Activated CD4-positive, alpha-beta T cell treated with anti-CD3 and anti-CD28 coated beads, Interleukin-2, Interleukin-4, amounts not matched to agents 100 ng/mL and 50 ng/mL, durations not matched to agents 16 hours and 8 hours (primary cell): ENCODE measurements around the gene LRRN3.

Source experiments
- DNase-seq: peaks from one replicate; pipeline ENCODE4 v3.0.0-alpha.2; 2020; ENCODE audit warnings: low spot score

LRRN3 gene

DNA sequence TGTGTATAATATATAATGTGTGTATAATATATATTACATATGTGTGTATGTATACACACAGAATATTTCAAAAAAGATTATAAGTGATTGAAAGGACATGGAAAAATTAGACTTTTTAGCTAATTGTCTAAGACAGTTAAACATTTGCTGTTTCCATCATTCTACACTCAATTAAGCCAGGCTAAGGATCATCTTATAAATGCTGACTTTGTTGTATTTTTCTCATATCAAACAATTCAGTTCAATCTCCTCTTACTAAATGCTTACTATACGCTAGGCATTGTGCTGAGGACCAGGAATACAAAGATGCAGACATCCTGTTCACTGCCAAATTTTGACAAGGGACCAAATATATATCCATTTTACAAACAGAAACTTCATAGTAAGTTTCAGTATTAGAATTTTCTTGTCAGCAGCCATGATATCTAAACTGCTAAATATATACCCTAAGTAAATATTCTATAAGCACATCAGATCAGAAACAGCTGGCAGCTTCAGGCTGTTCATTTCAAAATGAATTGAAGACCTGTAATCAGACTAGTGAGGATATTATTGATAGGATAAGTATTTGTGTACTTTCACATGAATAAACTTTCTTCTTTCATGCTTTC lies 10.3 kb upstream of the LRRN3 start:
- no peak for DNase-seq

DNA sequence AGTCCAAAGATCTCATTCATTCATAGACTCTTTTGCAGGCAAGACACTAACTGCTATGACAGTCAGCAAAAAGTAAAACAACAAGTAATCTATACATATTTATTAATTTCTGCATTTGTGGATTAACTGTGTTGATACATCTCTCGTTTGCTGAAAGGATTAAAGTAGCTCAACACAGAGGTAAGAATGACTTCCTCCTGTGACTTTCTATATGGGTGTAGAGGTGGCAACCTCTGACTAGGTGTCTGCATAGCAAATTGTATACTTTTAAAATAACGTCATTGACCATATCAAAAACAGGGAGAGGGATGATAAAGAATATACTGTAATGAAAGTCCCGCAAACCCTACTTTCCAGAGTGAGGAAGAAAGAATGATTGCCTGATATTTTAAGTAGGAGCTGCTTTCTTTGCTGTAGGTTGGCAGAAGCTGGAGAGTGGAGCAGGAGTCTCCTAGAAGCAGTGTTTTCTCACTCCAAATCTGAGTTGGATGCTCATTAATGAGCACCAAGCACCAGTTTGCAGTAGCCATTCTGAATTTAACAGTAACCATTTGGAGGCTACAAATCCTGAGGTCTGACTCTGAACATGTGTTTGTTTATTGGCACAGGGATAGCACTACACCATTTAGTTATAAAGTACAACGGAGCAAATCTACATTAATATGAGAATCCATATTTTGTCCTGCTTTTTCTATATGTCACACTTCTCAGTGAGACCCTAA lies 9.2 kb upstream of the LRRN3 start:
- DNase-seq = peak; percentile 65

GRCh38 chr7:111082351-111082750 lies 8.6 kb upstream of the LRRN3 start:
- DNase-seq = no peak

- DNase-seq = peak; percentile 95
These were observed 7.5 kb upstream of the LRRN3 start for GRCh38 chr7:111083413-111083812.

GRCh38 chr7:111085356-111085755 lies 5.6 kb upstream of the LRRN3 start:
- no peak for DNase-seq

DNA sequence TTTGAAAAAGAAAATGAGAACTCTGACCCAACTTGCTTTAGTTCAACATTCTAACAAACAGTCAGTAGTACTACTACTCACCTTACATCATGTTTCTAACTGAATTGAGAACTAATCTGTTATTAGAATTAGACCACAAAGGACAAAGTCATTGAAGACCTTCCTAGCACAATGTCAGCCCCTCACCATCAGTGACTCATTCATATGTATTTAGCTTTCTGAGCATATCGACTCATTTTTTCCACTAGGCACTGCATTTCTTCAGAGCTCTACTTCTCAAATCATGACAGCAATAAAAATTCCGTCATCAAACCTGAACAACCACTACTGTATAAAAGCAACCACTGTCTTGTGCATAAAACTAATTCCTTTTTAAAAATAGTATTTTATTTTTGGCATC lies 4.4 kb upstream of the LRRN3 start:
- DNase-seq = peak; percentile 76

DNA sequence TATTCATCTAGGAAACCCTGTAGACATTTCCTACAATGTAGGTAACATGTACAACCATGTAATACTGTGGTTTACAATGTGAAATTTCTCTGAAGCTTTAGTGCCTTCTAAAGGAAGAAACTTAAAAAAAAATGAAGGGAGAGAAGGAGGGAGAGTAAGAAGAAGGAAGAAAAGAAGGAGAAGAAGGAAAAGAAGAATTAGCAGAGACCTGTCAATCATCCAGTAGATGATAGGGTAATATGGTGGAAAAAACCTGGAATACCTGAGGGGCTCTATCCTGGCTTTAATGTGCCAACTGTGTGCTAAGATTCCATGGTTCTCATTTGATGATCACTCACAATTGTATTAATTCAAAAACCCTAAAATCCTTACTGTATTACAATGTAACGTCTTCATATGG lies 2.6 kb upstream of the LRRN3 start:
- no peak for DNase-seq

- DNase-seq = peak; percentile 67
These were observed 1.0 kb upstream of the LRRN3 start for GRCh38 chr7:111089822-111090426.

DNA sequence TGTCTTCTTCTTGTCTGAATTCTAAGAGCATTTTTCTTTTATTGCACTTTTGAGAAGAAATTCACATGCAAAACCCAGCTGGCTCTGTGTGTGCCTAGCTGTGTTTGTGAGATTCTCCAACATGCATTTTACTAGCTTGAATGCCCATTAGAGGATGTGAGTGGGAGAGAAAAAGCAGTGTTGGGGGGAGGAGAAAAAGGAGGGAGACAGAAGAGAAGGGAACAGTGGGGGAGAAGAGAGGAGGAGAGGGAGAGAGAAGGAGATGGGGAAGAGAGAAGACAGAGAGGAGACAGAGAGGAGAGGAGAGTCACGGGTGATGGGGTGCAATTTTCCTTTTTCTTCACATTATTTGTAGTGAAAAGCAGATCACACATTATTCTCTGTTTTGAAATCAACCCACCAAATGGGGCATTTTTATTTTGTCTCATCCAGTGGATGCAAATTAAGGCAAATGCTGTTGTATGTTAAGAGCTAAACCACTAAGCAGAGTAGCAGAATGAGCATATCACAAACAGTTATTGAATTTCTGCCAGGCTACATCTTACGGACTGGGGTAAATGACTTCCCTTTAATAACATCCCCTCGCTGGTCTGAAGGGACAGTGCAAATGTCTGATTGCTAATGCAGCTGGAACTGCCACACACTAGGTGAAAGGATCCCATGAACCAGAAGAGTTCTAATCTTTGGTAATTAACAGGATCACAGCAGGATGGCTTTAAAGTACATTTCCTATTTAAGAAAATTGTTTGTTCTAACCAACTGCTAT lies 849 bp downstream of the LRRN3 start:
- no peak for DNase-seq

- DNase-seq = no peak
These were observed 1.7 kb downstream of the LRRN3 start for GRCh38 chr7:111092406-111093236.

GRCh38 chr7:111093496-111093895 lies 2.6 kb downstream of the LRRN3 start:
- DNase-seq = no peak

GRCh38 chr7:111094419-111094818 lies 3.5 kb downstream of the LRRN3 start:
- no peak for DNase-seq

GRCh38 chr7:111096997-111097396 lies 6.1 kb downstream of the LRRN3 start:
- no peak for DNase-seq

DNA sequence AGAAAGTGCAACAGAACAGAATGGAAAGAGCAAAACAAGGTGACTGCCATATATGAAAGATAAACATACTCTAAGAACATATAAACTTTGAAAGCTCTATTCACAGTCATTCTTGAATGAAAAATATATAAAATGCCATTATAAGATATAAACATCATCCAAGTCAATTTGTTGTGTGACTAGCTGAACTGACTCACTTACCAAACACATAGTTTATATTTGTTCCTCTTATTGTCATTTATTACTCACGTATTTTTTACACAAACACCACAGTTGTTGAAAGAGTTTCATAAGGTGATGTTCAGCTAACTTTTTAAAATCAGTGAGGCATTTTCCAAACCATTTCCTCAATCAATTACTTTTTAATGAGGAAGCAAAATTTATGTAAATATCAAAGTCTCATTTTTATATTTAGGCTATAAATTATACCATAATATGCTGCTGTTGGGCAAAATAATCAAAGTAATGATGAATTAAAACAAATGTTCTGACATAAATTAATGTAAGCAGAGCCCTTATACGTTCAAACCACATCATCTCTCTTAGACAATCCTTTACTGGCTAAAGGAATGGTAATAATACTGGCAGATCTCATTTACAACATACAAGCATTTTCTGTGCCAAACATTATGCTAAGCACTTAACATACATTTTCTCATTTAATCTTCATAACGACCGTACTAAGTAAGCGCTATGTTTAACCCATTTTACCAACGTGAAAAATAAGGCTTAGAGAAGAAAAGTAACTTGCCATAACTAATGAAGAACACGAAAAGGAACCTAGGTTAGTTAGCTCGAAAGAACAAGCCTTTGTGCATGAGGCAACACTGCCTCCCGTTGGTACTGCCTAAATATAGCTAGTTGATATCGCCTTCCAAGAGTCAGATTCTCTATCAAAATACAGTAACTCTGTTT lies 7.3 kb downstream of the LRRN3 start:
- DNase-seq = peak; percentile 67

- no peak for DNase-seq
These were observed 8.0 kb downstream of the LRRN3 start for GRCh38 chr7:111098926-111099250.

DNA sequence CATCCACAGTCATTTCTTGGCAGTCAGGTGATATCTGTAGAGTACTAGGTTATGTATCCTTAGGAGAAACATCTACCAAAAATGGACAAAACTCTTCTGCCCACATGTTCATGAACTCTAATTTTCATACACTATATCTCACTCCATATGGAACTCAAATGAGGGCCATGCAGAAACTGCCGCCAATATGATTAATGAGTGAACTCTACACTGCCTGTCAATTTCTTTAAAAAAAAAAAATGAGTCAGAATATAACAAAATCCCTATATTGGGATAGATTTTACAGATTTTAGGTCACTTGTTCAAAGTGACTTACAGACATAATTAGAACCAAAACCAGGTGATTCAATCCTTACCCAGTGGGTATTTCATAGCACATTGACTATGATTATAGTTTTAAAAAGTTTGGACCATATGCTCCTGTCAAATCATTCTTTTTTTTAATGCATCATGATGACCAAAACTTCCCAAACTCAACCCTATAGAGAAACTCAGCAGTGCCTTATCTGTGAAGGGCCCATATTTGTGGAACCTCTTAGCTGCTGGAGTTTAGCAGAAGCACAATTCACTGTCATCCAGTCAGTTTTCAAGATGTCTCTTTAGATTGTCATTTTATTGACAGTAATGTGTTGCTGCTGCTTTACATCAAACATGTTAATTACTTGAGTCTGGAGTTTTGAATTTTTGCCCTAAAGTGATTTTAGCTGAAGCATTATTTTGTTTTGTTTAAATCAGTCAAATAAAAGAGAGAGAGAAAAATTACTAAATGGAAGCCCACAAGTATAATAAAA lies 11.1 kb downstream of the LRRN3 start:
- DNase-seq = no peak

DNA sequence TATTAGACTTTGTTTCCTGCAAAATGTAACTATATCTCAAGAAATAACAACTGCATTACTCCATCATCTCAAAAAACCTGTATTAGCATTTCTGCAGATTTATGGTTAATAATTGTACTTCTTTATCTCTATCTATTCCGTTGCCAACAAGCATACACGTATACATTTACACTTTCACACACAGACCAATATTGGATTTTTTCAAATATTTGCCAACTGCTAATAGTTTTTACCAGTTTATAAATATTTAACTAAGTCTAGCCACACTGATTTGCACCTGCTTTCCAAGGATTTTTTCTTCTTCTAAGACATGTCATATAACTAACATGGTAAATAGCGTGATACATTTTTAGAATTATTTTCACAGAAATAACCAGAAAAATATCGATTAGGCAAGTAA lies 12.2 kb downstream of the LRRN3 start:
- DNase-seq = no peak

DNA sequence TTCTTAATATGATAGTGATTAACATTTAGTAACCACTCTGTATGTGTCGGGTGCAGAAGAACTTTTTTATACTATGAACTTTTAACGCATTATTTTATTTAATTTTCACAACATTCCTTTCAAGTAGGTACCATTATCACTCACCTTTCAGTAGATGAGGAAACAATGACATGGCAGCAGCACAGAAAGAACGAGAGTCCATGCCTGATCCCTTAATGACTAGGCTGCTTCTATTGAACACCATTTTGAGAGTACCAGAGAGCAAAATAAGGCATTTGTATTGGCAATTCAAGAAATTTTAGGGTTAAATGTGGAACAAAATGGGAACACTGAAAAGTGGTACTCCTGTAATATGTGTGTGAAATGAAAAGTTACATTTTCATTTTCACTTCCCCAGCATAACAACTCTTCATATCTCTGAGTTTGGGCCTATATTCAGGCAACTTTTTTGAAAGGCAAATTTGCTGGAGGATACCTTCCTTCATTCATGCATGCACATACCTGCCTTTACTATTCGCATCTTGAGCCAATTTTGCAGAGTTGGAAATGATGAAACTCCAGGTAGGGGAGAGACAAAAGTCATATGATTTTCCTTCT lies 12.8 kb downstream of the LRRN3 start:
- no peak for DNase-seq

- DNase-seq = no peak
These were observed 13.8 kb downstream of the LRRN3 start for GRCh38 chr7:111104710-111105109.

DNA sequence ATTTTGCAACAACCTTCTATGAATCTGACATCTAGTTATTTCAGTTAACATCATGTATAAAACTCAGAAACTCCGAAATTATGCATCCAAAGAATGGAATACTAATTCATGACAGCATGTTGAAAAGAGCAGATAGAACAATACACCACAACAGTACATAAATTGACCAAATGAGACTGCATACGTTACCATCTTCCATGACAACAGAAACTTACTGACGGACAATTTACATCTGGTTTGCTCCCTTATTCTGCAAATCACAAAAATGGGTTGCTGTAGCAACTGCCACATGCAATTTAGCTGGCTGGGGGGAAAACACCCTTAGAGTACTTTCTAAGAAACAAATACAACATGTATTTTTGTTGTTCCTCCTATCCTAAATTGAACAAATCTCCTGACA lies 14.3 kb downstream of the LRRN3 start:
- no peak for DNase-seq
